Right atrium auricular region (tissue), 2 donors: ENCODE data around the gene MPI. TPM values are rescaled to one million over a fixed set of nuclear protein-coding genes. Genes with fewer than 3 reads are reported as not detected.

Experiments used
- DNase-seq: peaks from one replicate; pipeline ENCODE4 v3.0.0-alpha.2; 2019; ENCODE audit warnings: low spot score
- H3K27ac ChIP-seq, 2 donors: fragments of 200-600 bp; sonication (generic); 1 replicate in 1 of 2; 2 replicates in 1 of 2; pipeline ENCODE4 v1.5.1; 2016 to 2019
- H3K27me3 ChIP-seq, 2 donors: fragments of 200-600 bp; sonication (generic); one replicate each; pipeline versions ENCODE4 v1.5.1 to v1.6.0; 2017 to 2019
- H3K36me3 ChIP-seq: fragments of 200-600 bp; sonication (generic); one replicate; pipeline ENCODE4 v1.5.1; 2016
- H3K4me1 ChIP-seq, 2 donors: fragments of 200-600 bp; sonication (generic); one replicate each; pipeline versions ENCODE4 v1.5.1 to v1.6.0; 2017 to 2019
- H3K4me3 ChIP-seq, 2 donors: fragments of 200-600 bp; sonication (generic); 1 replicate in 1 of 2; 2 replicates in 1 of 2; pipeline ENCODE4 v1.5.1; 2017 to 2019; ENCODE audit warnings: mild to moderate bottlenecking in 1 of 2, moderate library complexity in 1 of 2
- H3K9me3 ChIP-seq, 2 donors: fragments of 200-600 bp; sonication (generic); one replicate each; pipeline ENCODE4 v1.5.1; 2019
- total RNA-seq, 2 donors: library from RNA; depleted of rRNA; stranded (reverse); fragments of >200 nt; gene quantifications; one replicate each; pipeline ENCODE4 v1.1.0, GENCODE V29; 2016
- TF ChIP-seq, protein P1 (sequence below), 2 donors: fragments of 200-600 bp; sonication (generic); IDR thresholded peaks; one replicate each; pipeline ENCODE4 v1.5.1; 2019; ENCODE audit warnings: antibody characterized with exemption in 2 of 2

MPI gene
- total RNA-seq, 2 donors from 2014 or later: 59.3 to 131 TPM

GRCh38 chr15:74903676-74904075 lies 13.8 kb downstream of the MPI start:
- Histone ChIP-seq H3K4me3 (no peak overlapping the region), H3K9me3 (no peaks in the 10 kb centered on the region), H3K27me3 (no peaks in the 10 kb centered on the region), H3K36me3 (peaks cover 52% of the 10 kb centered on the region), H3K4me1 (peaks cover 0 to 34% of the 10 kb centered on the region in 2 donors), H3K27ac (no peak overlapping the region)
- TF ChIP-seq, protein P1, sequence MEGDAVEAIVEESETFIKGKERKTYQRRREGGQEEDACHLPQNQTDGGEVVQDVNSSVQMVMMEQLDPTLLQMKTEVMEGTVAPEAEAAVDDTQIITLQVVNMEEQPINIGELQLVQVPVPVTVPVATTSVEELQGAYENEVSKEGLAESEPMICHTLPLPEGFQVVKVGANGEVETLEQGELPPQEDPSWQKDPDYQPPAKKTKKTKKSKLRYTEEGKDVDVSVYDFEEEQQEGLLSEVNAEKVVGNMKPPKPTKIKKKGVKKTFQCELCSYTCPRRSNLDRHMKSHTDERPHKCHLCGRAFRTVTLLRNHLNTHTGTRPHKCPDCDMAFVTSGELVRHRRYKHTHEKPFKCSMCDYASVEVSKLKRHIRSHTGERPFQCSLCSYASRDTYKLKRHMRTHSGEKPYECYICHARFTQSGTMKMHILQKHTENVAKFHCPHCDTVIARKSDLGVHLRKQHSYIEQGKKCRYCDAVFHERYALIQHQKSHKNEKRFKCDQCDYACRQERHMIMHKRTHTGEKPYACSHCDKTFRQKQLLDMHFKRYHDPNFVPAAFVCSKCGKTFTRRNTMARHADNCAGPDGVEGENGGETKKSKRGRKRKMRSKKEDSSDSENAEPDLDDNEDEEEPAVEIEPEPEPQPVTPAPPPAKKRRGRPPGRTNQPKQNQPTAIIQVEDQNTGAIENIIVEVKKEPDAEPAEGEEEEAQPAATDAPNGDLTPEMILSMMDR (IDR thresholded peaks at IDR 0.05): no peak
- no peak for DNase-seq

DNA sequence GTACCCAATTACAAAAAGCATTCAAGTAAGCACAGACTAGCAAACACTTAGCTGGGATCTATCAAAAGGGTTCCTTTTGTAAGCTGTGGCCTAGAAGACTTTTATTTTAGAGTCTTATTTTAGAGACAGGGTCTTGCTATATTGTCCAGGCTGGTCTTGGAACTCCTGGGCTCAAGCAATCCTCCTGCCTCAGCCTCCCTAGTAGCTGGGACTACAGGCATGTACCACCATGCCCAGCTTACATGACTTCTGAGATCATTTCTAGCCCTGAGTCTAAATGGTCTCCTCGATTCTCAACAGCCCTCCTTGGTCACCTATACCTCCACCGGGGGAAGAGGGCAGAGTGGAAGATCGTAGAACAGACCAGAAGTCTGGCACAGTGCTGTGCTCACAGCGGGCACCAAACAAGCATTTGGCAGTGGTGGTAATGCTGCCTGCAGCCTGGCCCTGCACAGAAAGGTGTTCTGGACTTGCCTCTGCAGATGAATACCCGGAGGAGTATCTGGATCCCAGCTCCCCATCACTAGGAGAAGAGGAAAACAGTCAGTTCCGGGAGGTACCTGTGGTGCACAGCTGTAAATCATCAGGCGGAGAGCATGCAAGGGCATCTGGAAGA lies 14.5 kb downstream of the MPI start:
- peaks cover 0 to 34% of the 10 kb centered on the region in 2 donors for H3K4me1 ChIP-seq
- no peak for DNase-seq
- peaks cover 52% of the 10 kb centered on the region for H3K36me3 ChIP-seq

DNA sequence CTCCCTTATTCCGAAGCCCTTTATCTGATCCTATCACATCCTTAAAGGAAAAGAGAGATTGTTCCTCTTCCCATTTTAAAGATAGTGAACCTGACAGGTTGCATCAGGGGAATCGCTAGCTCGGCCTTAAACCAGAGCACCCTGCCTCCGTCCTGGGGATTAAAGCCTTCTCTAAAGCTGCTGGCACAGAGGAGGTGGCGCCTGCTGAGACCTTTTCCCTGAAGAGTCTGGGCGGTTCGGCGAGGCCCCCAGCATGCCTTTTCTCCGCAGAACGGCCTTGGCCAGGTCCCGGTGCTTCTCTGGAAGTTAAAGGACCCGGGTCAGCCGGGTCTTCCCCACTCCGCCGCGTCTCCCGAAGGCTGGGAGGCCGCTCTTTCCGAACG lies 16.2 kb downstream of the MPI start:
- H3K27ac ChIP-seq: peak overlapping the region; percentile 97
- peaks cover 0 to 34% of the 10 kb centered on the region in 2 donors for H3K4me1 ChIP-seq
- no peaks in the 10 kb centered on the region for H3K27me3 ChIP-seq
- H3K9me3 ChIP-seq: no peaks in the 10 kb centered on the region
- peak overlapping the region; percentile 94 to 97 for H3K4me3 ChIP-seq
- no peak for DNase-seq
- H3K36me3 ChIP-seq: peaks cover 37% of the 10 kb centered on the region
- TF ChIP-seq, protein P1 (IDR thresholded peaks at IDR 0.05): no peak

More for the DNA sequence above, 14.5 kb downstream of the MPI start:
- no peak overlapping the region for H3K27ac ChIP-seq
- H3K9me3 ChIP-seq: no peaks in the 10 kb centered on the region
- TF ChIP-seq, protein P1 (IDR thresholded peaks at IDR 0.05): no peak
- no peaks in the 10 kb centered on the region for H3K27me3 ChIP-seq
- no peak overlapping the region for H3K4me3 ChIP-seq

DNA sequence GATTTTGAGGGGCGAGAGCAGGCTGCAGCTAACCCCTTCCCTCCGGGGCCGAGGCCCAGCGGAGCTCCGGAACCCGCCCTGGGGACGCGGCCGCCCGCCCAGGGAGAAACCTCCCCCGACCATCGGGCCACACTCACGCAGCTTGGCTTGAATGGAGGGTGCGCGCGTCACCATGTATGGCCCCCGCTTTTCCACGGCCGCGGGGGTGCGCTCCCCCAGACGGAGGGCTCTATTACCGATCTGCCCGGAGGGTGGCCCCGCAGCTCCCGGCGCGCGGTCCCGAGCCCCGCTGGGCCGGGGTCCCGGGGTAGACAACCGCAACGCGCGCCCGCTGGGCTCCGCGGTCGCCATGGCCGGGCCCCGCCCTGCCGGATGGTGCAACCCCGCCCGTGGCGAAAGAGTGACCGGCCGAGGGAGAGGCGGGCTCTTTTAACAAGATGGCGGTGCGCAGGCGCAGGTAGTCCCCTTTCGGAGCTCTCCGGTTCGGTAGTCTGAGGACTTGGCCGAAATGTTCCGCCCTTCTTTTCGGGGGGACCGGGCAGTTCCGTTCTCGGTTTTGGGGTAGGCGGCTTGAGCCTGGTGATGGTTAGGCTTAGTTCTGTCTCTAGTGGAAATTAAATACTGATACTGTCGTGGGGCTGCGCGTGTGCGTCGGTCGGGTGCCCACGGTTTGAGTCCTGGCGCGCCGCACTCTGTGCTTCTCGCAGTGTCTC lies 16.8 kb downstream of the MPI start, which contains the start of gene FAM219B:
Gene FAM219B (minus strand): TSS at position 402 of the 713 bp plus-strand sequence. CDS start 51 bp downstream, at position 351.
- peaks cover 36% of the 10 kb centered on the region for H3K36me3 ChIP-seq
- H3K4me1 ChIP-seq: peaks cover 0 to 30% of the 10 kb centered on the region in 2 donors
- TF ChIP-seq, protein P1 (IDR thresholded peaks at IDR 0.05): no peak
- peak within 1 kb of the TSS; percentile 94 to 97 for H3K4me3 ChIP-seq
- H3K27me3 ChIP-seq: no peaks in the 10 kb centered on the region
- DNase-seq: peak; percentile 95
- no peaks in the 10 kb centered on the region for H3K9me3 ChIP-seq
- H3K27ac ChIP-seq: peak within 1 kb of the TSS; percentile 97

DNA sequence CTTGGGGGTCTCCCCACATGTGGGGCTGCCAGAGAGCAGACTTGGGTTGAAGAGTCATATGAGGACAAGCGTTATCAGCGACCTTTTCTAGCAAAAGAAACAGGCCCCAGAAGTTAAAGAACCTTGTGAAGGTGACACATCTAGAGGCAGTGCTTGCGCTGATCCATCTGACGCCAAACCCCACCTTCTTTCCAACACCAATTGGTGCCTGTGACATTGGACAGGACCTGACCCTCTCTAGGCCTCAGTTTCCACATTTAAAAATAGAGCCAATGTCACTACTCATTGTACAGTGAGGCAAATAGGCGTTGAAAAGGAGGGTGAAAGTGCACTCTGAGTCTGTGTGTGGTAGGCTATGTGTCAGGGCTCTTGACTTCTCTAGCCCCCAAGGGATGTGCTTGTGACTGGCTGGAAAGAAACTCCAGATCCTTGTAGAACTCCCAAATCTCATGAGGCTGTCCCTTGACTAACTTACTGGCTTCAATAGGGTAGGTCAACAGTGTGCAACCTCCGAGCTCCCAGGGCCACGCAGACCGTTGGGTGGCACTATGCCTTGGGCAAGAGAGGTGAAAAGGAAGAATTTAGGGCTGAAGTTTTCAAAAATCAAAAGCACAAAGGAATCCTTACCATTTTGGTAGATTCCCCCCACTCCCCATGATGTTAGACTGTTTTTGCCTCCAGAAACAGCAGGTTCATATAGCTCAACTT lies 17.5 kb downstream of the MPI start:
- peaks cover 31% of the 10 kb centered on the region for H3K36me3 ChIP-seq
- H3K27me3 ChIP-seq: no peaks in the 10 kb centered on the region
- TF ChIP-seq, protein P1 (IDR thresholded peaks at IDR 0.05): no peak
- peaks cover 0 to 24% of the 10 kb centered on the region in 2 donors for H3K4me1 ChIP-seq
- peak overlapping the region; percentile 97 for H3K27ac ChIP-seq
- no peaks in the 10 kb centered on the region for H3K9me3 ChIP-seq
- peak overlapping the region; percentile 94 to 97 for H3K4me3 ChIP-seq
- peak; percentile 63 for DNase-seq
